PC-9 (cell line): Measurements from ENCODE around the gene RGS13. TPM values are rescaled to one million over a fixed set of nuclear protein-coding genes. Genes with fewer than 3 reads are reported as not detected.

Source experiments
- BruUV-seq: library from RNA; stranded (reverse); fragments of 400-500 nt; replicated peaks from 2 replicates; lab custom pipeline; 2021; lab: Mats Ljungman, UMichigan
- CTCF ChIA-PET: fragments of 300-600 bp; sonication (Branson Sonifier 250); formaldehyde crosslinking; loops from one replicate; lab custom pipeline; 2022; ENCODE audit warnings: antibody characterized with exemption; lab: Charles Lee
- POLR2A ChIA-PET: fragments of 300-600 bp; sonication (Branson Sonifier 250); formaldehyde crosslinking; loops from one replicate; lab custom pipeline; 2022; ENCODE audit warnings: antibody characterized with exemption; ENCODE audit not compliant: unreplicated experiment; lab: Charles Lee
- DNase-seq, 2 experiments: peaks; one replicate each; pipeline versions ENCODE4 v3.0.0 to v3.0.0-alpha.2; 2015 to 2022; ENCODE audit warnings: mixed read lengths in 1 of 2
- H2AFZ ChIP-seq: fragments of 200-600 bp; sonication (generic); 2 replicates; pipeline ENCODE4 v1.8.1; 2017; ENCODE audit warnings: antibody characterized with exemption
- H3F3A ChIP-seq: fragments of 200-600 bp; sonication (generic); 2 replicates; pipeline ENCODE4 v1.8.1; 2017; ENCODE audit warnings: antibody characterized with exemption, mild to moderate bottlenecking, low read depth; ENCODE audit not compliant: insufficient read depth
- H3K27ac ChIP-seq: fragments of 200-600 bp; sonication (generic); 2 replicates; pipeline ENCODE4 v1.6.1; 2016; ENCODE audit warnings: mixed run types
- H3K27me3 ChIP-seq: fragments of 200-600 bp; sonication (generic); 2 replicates; pipeline ENCODE4 v1.6.1; 2016; ENCODE audit warnings: low read depth, mixed run types; ENCODE audit not compliant: insufficient read depth
- H3K36me3 ChIP-seq: fragments of 200-600 bp; sonication (generic); 2 replicates; pipeline ENCODE4 v1.6.1; 2016; ENCODE audit warnings: low read depth, mixed run types
- H3K4me1 ChIP-seq: fragments of 200-600 bp; sonication (generic); replicated peaks from 2 replicates; pipeline ENCODE4 v1.6.1; 2016; ENCODE audit warnings: mixed run types; ENCODE audit not compliant: insufficient read depth
- H3K4me2 ChIP-seq: fragments of 200-600 bp; sonication (generic); 2 replicates; pipeline ENCODE4 v1.6.1; 2017; ENCODE audit warnings: mixed run types
- H3K4me3 ChIP-seq: fragments of 200-600 bp; sonication (generic); 2 replicates; pipeline ENCODE4 v1.6.1; 2016; ENCODE audit warnings: mixed run types
- H3K79me2 ChIP-seq: fragments of 200-600 bp; sonication (generic); 2 replicates; pipeline ENCODE4 v1.6.1; 2017; ENCODE audit warnings: low read depth, mixed run types
- H3K9me2 ChIP-seq: fragments of 200-600 bp; sonication (generic); 2 replicates; pipeline ENCODE4 v1.8.1; 2017; ENCODE audit warnings: mild to moderate bottlenecking; ENCODE audit not compliant: insufficient read depth
- H3K9me3 ChIP-seq: fragments of 200-600 bp; sonication (generic); 2 replicates; pipeline ENCODE4 v1.8.1; 2016; ENCODE audit warnings: low read depth; ENCODE audit not compliant: insufficient read depth
- H4K20me1 ChIP-seq: fragments of 200-600 bp; sonication (generic); 2 replicates; pipeline ENCODE4 v1.8.1; 2017; ENCODE audit not compliant: insufficient read depth
- EZH2 ChIP-seq: fragments of 200-600 bp; sonication (generic); IDR thresholded peaks from 2 replicates; pipeline ENCODE4 v1.8.0; 2017; ENCODE audit warnings: antibody characterized with exemption, low read depth
- intact Hi-C: fragments of 100-400 bp; cut with micrococcal nuclease; formaldehyde crosslinking; loops from one replicate; pipeline ENCODE4 v1.10.0; 2022; ENCODE audit not compliant: unreplicated experiment
- total RNA-seq: library from RNA; stranded (reverse); gene quantifications from 2 replicates; pipeline ENCODE4 v1.2.3, GENCODE V29; 2021
- TF ChIP-seq, protein P1 (sequence below): fragments of 200-600 bp; sonication (generic); conservative IDR thresholded peaks from 2 replicates; pipeline ENCODE4 v1.6.1; 2017; ENCODE audit warnings: mixed run types, antibody characterized with exemption, mild to moderate bottlenecking, moderate library complexity

Gene RGS13
- total RNA-seq, 1 experiment from 2014 or later = not detected

DNA sequence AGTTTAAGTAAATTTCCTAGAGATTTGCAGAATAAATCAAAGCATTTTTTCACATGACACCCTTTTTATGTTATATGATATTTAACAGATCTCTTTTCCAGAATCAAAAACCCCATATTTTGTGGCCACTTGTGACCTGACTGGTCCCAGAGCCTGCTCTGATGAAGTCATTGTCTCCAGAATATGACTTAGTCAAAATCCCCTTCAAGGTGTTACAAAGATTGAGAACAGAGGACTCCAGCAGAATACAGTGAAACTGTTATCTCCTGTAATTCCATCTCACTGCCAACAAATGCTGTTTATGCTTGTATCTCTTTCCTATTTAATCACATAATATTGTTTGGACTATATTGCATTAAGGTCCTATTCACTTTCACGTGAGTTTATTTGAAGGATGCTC lies 34.8 kb upstream of the RGS13 start:
- CTCF ChIA-PET = no interaction called here
- H3K79me2 ChIP-seq = no peaks in the 10 kb centered on the region
- TF ChIP-seq EZH2 = no peak
- TF ChIP-seq, protein P1, sequence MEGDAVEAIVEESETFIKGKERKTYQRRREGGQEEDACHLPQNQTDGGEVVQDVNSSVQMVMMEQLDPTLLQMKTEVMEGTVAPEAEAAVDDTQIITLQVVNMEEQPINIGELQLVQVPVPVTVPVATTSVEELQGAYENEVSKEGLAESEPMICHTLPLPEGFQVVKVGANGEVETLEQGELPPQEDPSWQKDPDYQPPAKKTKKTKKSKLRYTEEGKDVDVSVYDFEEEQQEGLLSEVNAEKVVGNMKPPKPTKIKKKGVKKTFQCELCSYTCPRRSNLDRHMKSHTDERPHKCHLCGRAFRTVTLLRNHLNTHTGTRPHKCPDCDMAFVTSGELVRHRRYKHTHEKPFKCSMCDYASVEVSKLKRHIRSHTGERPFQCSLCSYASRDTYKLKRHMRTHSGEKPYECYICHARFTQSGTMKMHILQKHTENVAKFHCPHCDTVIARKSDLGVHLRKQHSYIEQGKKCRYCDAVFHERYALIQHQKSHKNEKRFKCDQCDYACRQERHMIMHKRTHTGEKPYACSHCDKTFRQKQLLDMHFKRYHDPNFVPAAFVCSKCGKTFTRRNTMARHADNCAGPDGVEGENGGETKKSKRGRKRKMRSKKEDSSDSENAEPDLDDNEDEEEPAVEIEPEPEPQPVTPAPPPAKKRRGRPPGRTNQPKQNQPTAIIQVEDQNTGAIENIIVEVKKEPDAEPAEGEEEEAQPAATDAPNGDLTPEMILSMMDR = no peak

DNA sequence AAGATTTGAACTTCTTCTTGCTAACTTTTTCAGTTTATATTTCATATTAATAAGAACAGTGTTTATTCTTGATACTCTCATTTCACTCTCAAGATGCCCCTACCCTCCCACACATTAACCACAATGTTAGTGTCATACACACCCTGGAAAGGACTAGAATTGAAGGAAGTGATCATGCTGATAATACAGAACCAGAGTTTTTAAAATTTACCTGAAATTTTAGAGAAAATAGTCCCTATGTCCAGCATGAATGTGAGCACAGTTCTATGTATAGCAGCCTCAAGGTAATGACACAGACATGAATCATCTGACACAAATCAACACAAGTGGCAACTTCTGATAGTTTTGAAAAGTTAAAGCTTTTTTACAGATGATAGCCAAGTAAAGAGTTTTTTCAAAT lies 34.4 kb upstream of the RGS13 start:
- Histone ChIP-seq H4K20me1 (no peaks in the 10 kb centered on the region), H3K9me2 (no peaks in the 10 kb centered on the region), H3F3A (no peaks in the 10 kb centered on the region), H3K36me3 (no peaks in the 10 kb centered on the region), H3K4me1 (0 out of 2 replicates have a peak, but pooled peaks cover 4% of the 10 kb centered on the region), H3K27me3 (no peaks in the 10 kb centered on the region), H3K27ac (no peak overlapping the region), H3K4me2 (no peak overlapping the region), H3K4me3 (no peak overlapping the region), H3K9me3 (no peaks in the 10 kb centered on the region; the same call in 1 of the 2 replicates), H2AFZ (no peak overlapping the region), H3K79me2 (no peaks in the 10 kb centered on the region)
- DNase-seq = no peak
- intact Hi-C loops = no loop called here
- TF ChIP-seq EZH2 = no peak
- TF ChIP-seq, protein P1 = no peak
- ChIA-PET POLR2A (no interaction called here), CTCF (no interaction called here)
- no TSS peak for BruUV-seq

More for the DNA sequence above, 34.8 kb upstream of the RGS13 start:
- Histone ChIP-seq H3K4me1 (0 out of 2 replicates have a peak, but pooled peaks cover 4% of the 10 kb centered on the region), H3K4me2 (no peak overlapping the region), H3K27me3 (no peaks in the 10 kb centered on the region), H3K9me2 (no peaks in the 10 kb centered on the region), H2AFZ (no peak overlapping the region), H3K36me3 (no peaks in the 10 kb centered on the region), H3K9me3 (no peaks in the 10 kb centered on the region; the same call in 1 of the 2 replicates), H3F3A (no peaks in the 10 kb centered on the region), H4K20me1 (no peaks in the 10 kb centered on the region), H3K27ac (no peak overlapping the region), H3K4me3 (no peak overlapping the region)
- intact Hi-C loops = no loop called here
- POLR2A ChIA-PET = no interaction called here
- no peak for DNase-seq
- BruUV-seq = no TSS peak

DNA sequence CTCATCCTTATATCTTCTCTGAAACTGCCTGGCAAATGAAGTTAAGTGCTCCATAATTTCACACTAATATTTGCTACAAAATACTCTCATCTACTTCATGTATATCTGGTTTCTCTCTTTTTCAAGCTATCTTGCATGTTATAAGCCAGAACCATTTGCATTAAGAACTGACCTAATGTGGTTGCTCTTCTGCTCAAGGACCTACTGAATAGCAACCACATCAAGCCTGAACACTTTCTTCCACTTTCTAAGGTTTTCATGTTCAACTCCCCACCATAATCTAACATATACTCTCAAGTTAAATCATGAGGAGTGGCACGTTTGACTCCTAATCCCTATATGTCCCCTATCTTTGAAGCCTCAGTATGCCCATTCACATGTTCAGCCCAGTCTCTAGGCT lies 33.2 kb upstream of the RGS13 start:
- intact Hi-C loops = no loop called here
- POLR2A ChIA-PET = no interaction called here

More for the DNA sequence above, 33.2 kb upstream of the RGS13 start:
- Histone ChIP-seq H3K27ac (no peak overlapping the region), H3K79me2 (no peaks in the 10 kb centered on the region), H3K27me3 (no peaks in the 10 kb centered on the region), H3K4me1 (0 out of 2 replicates have a peak, but pooled peaks cover 4% of the 10 kb centered on the region), H3K9me2 (no peaks in the 10 kb centered on the region), H3K36me3 (no peaks in the 10 kb centered on the region), H3K4me3 (no peak overlapping the region), H2AFZ (no peak overlapping the region), H4K20me1 (no peaks in the 10 kb centered on the region), H3K4me2 (no peak overlapping the region), H3F3A (no peaks in the 10 kb centered on the region), H3K9me3 (no peaks in the 10 kb centered on the region; the same call in 1 of the 2 replicates)
- CTCF ChIA-PET = no interaction called here
- TF ChIP-seq, protein P1 = no peak
- no peak for TF ChIP-seq EZH2
- no peak for DNase-seq
- no TSS peak for BruUV-seq
